ENCODE data around the gene PDIA6. TPM values are rescaled to one million over a fixed set of nuclear protein-coding genes. Genes with fewer than 3 reads are reported as not detected.

Gene PDIA6
- total and polyA plus RNA-seq, 2 donors (not counting 3 experiments of a cell fraction or from before 2014, with no cell fraction given): 335 to 424 TPM

GRCh38 chr2:10848541-10848940 lies 36.0 kb upstream of the PDIA6 start:
- intact Hi-C loops (cut with micrococcal nuclease): no loop called here
- FAIRE-seq: no peak
- H3K9me1 ChIP-seq (replicated peaks; ENCODE audit: control insufficient read depth, extremely low read depth, insufficient read depth, low read length): no peaks in the 10 kb centered on the region
- no TSS peak for BruUV-seq (replicated peaks)
- ChIA-PET POLR2A (no interaction called here), CTCF (no interaction called here)
- H3K4me2 ChIP-seq (ENCODE audit: insufficient read depth, low read length): no peak overlapping the region
- no peaks in the 10 kb centered on the region for H3K79me2 ChIP-seq (ENCODE audit: control insufficient read depth, insufficient read depth, low read length)
- no peak overlapping the region for H3K9ac ChIP-seq (replicated peaks; ENCODE audit: extremely low read depth, insufficient read depth, low read length)
- TF ChIP-seq CTCF (IDR thresholded peaks at IDR 0.05; ENCODE audit: extremely low read depth in 1 of 2, insufficient read depth in 1 of 2, low read depth in 1 of 2, low read length in 2 of 2) (no peak), POLR2A (IDR thresholded peaks at IDR 0.05; ENCODE audit: low read depth, low read length) (no peak), GATA2 (IDR thresholded peaks at IDR 0.05; ENCODE audit: insufficient read depth, insufficient read length, low read depth, low read length) (no peak), EZH2 (IDR thresholded peaks at IDR 0.05; ENCODE audit: borderline replicate concordance, low read depth, low read length, severe bottlenecking) (no peak), FOS (IDR thresholded peaks at IDR 0.05; ENCODE audit: borderline replicate concordance, insufficient read depth, low read length) (no peak), MYC (IDR thresholded peaks at IDR 0.05; ENCODE audit: low read depth, low read length) (no peak), MAX (IDR thresholded peaks at IDR 0.05; ENCODE audit: insufficient read depth, insufficient read length) (no peak), JUN (IDR thresholded peaks at IDR 0.05; ENCODE audit: borderline replicate concordance, insufficient read depth, insufficient read length, low read depth) (no peak), POLR2AphosphoS5 (IDR thresholded peaks at IDR 0.05; ENCODE audit: insufficient read depth, low read depth, low read length) (no peak)
- no peaks in the 10 kb centered on the region for H3K36me3 ChIP-seq (ENCODE audit: control insufficient read depth in 2 of 2, extremely low read depth in 1 of 2, insufficient read depth in 2 of 2, low read length in 2 of 2)
- H3K4me3 ChIP-seq (replicated peaks in 1 of 3; ENCODE audit: insufficient read depth in 1 of 3, low read depth in 1 of 3, low read length in 3 of 3): no peak overlapping the region
- dilution Hi-C loops (cut with MboI; ENCODE audit: extremely low pct_ligation_motif_present, low sequenced_read_pairs): no loop called here
- no peaks in the 10 kb centered on the region for H3K9me3 ChIP-seq (replicated peaks; ENCODE audit: control insufficient read depth, insufficient read depth, low read length)
- H2AFZ ChIP-seq (ENCODE audit: low read depth, low read length): no peak overlapping the region
- no peaks in the 10 kb centered on the region for H3K4me1 ChIP-seq (ENCODE audit: control insufficient read depth, extremely low read depth, insufficient read depth, low read length)
- H4K20me1 ChIP-seq (replicated peaks; ENCODE audit: control insufficient read depth, extremely low read depth, insufficient read depth, low read length): no peaks in the 10 kb centered on the region
- DNase-seq (ENCODE audit: low read depth, low spot score): no peak
- H3K27ac ChIP-seq (ENCODE audit: insufficient read depth, low read depth, low read length): no peak overlapping the region
- peaks cover 0 to 2% of the 10 kb centered on the region in 2 experiments for H3K27me3 ChIP-seq (ENCODE audit: control insufficient read depth in 2 of 2, insufficient read depth in 2 of 2, low read length in 2 of 2)

Data from endothelial cell of umbilical vein (primary cell).